Fibroblast of skin of left quadriceps (primary cell): ENCODE results near the gene CASTOR1.
"Not testable (repeated sequence)": the region's sequence is repeated elsewhere in the genome, so short reads cannot be mapped to it uniquely, and the experiment has no call there.

Source experiments
- DNase-seq, 2 experiments: peaks; one replicate each; pipeline ENCODE4 v3.0.0-alpha.2; 2013; ENCODE audit warnings: low read depth in 2 of 2

The CASTOR1 gene

DNA sequence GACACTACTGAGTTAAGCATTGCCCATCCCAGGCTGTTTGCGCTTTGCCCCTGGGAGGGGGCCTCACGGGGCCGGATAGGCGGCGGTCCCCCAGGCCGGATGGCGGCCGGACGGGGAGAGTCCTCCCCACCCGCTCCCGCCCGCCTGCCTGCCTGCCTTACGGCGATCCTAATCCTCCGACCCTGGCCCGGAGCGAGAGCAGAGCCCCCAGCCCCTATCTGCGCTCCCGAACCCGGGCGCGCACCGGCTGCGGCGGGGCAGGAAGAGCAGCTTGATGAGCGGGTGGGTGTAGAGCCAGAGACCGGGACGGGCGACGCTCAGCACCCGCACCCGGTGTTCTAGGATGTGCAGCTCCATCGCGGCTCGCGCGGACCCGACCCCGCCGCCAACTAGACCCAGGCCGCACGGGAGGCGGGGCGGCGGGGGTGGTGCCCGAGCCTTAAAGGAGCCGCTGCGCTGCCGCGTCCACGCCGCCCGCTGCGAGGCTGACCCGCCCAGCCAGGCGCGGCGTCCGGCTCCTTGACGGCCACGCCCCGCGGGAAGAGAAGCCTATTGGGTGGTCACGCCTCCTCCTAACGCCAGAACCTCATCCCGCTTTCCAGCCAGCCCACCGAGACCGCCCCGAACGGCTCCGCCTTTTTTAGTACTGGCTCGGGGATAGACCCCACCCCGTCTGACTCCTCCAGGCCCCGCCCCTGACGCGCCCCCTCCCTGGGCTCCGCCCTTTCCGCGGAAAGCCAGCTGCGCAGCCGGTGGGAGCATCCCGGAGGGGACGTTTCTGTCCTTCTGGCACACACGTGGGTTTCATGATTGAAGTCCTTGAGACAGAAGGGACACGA lies at the start of gene CASTOR1:
Gene CASTOR1 (minus strand): TSS at position 365 of the 839 bp plus-strand sequence. CDS start 8 bp downstream, at position 357.
- peak; percentile 93 to 94 for DNase-seq

DNA sequence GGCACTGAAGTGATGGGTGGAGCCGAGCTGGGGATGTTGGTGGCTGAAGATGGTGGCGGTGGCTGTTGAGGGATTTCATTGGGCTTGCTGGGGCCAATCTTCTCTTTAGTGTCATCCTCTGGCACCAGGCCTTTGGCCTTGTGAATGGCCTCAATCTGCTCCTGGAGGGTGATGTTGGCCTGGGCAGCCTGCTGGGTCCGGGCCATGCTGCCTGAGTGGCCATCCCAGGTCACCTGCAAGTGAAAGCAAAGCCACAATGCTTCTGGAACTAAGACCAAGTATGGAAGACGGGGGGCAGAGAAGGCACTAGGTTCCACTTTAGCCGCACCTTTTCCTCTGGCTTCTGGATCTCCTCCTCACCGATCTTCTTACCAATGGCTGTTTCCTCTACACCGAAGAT lies 49.5 kb upstream of the CASTOR1 start:
- DNase-seq: no peak

DNA sequence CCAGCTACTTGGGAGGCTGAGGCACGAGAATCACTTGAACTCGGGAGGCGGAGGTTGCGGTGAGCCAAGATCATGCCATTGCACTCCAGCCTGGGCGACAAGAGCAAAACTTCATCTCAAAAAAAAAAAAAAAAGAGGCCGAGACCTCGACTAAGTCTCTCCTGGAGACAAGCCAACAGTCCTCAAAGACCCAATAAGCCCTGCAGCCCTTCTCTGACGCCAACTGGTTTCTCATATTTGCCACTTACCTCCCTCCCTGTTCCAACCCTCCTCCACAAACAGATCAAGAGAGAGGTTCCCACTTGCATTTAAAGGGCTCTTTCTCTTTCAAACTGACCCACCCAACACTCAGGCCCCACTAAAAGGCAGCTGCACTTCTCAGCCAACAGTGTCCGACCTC lies 49.0 kb upstream of the CASTOR1 start:
- not testable (repeated sequence) for DNase-seq

GRCh38 chr22:30337461-30337778 lies 48.1 kb upstream of the CASTOR1 start:
- no peak for DNase-seq

- DNase-seq: no peak
Measured at GRCh38 chr22:30336752-30337460, 47.6 kb upstream of the CASTOR1 start.

DNA sequence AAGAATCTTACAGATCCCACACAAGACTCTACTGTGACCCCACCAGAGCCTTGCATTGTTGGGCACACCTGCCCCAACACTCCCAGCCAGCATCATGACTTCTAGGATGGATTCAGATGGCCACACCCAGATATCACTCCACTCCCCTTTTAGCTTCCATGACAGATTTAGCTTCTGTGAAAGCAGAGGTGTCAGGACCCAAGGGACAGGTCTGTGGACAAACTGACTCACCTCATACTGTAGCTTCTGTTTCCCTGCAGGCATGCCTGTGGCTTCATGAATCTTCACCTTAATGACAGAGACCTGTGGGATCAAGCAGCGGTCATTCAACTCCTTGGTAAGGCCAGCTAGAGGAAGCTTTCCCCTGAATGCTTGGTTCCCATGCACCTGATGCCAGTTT lies 45.9 kb upstream of the CASTOR1 start:
- DNase-seq: no peak

DNA sequence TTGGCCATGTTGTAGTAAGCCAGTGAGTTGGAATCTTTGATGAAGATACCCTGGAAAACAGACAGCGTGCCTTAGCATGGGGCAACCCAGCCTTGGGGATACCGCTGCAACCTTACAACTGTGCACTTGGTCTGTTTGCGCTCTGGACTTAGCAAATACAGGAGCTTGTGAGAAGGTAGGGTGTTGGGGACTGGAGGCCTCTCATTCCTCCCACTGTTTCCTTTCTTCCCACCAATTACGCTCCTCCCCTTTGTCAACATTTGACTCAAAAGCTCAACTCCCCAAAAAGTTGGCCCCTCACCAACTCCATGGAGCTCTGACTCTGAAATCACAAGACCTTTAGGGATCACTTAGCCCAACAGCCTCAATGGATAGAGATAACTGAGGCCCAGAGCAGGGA lies 45.3 kb upstream of the CASTOR1 start:
- DNase-seq: no peak

GRCh38 chr22:30333707-30334087 lies 44.4 kb upstream of the CASTOR1 start:
- DNase-seq: no peak

GRCh38 chr22:30332994-30333706 lies 43.8 kb upstream of the CASTOR1 start:
- no peak for DNase-seq

- no peak for DNase-seq
Measured at GRCh38 chr22:30332551-30332950, 43.2 kb upstream of the CASTOR1 start.

DNA sequence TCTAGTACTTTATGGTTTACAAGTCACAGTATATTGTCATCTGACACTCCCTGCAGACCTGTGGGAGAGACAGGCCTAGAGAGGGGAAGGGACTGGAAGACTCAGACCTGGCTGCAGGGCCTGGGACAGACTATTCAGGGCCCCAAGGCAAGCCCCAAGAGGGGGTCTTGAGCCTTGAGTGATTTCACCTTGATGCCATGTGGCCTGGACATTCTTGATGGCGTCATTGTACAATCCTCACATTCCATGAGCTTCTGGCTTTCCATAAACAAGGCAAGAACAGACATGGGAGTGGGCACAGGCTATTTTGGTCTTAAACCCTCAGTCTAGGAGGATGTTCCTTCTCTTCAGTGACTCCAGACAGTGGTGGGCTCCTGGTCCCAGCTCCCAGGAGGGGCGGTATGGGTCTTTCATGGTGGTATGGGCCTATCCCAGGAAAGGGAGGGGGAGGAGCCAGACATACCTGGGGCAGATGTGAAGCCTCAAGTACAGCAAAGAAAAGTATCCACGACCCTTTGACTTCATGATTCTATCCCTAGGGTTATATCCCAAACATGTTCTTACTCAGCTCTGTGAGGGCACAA lies 39.3 kb upstream of the CASTOR1 start:
- DNase-seq: no peak

DNA sequence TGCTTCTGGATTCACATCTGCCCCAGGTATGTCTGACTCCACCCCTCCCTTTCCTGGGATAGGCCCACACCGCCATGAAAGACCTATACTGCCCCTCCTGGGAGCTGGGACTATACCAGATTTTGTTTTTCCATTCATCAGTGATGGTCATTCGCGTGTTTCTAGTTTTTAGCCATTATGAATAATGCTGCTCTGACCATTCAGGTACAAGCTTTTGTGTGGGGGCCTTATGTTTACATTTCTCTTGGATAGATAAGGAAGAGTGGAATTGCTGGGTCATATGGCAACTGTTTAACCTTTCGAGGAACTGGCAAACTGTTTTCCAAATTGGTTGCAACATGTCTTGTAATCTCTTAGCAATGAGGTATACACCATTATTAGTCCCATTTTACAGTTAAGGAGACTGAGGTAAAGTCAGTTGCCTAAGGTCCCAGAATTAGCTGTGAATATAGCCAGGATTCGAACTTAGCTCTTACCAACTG lies 38.6 kb upstream of the CASTOR1 start:
- DNase-seq: no peak

DNA sequence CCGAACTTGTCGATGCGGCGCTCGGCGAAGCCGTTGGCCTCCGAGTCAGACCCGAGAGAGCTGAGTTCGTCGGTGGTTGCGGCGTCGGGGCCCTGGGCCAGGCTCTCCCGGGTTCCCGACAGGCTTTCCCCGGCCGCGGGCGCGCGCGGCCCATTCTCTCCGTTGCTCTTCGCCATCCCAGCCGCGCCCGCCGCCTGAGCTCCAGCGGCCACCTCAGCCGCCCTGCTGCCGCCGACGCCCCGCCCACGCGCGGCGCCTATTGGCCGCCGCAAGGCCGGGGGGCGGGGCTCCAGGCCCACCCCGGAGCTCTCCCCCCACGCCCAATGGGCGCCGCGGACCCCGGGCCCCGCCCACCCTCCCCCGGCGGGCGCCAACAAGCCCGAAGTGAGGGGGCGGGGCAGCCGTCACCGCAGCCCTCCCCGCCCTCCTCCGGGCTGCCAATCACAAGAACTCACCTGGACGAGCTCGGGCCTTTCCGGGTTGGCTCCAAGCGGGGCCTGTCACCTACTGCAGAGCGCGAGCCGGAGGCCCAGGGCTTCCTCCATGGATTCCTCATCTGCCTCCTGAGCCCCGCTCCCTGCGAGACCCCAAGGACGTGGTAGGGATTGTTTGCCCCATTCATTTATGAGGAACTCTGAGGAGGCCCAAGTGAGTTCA lies 37.5 kb upstream of the CASTOR1 start, which contains the start of gene TBC1D10A:
Gene TBC1D10A (minus strand): TSS at position 236 of the 657 bp plus-strand sequence. CDS start 60 bp downstream, at position 176.
- DNase-seq: peak; percentile 68 to 70

DNA sequence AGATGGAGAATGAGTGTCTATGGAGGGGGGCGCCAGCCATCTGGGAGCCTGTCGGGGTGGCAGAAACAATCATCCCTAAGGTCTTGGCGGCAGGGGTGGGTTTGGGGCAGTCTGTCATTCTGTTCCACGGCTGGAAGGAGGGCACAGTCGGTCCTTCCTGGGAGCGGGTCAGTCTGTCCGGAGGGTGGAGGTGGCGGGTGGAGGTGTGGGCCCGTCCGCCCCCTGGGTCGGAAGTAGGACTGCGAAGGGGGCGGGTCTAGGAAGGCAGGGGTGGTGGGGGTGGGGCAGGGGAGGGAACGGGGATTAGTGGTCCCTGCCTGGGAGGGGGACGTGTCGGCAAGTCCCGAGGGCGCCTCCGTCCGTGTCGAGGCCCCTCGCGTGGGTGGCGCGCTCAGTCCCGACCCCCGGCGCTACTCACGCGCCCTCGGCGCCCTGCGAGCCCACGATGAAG lies 37.0 kb upstream of the CASTOR1 start:
- DNase-seq: no peak

DNA sequence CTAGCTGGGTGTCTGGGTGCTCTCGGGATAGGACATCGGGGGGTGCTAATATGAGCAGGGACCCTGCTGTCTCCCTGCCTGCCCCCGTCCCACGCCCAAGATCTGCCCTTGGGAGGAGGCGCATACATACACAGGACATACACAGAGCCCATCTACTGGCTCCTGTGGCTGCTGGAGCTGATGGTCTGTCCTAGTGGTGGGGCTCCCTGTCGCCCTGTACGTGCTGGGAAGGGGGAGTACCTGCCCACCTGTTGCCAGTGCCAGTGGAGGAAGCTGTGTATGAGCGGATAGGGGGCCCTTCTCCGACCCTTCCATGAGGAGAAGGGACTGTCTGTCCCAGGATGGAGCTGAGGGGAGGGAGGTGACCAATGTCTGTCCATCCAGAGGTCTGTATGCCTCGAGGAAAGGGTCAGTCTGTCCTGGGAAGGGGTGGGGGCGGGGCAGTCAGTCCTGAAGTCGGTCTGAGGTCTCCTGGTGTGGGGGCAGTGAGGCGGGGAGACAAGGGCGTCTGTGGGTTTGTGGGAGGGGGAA lies 36.5 kb upstream of the CASTOR1 start:
- DNase-seq: no peak

- DNase-seq: peak; percentile 50
Measured at GRCh38 chr22:30325065-30325720, 35.9 kb upstream of the CASTOR1 start.

- peak in 1 of 2 experiments; percentile 16 for DNase-seq
Measured at GRCh38 chr22:30324014-30324730, 34.9 kb upstream of the CASTOR1 start.

- no peak for DNase-seq
Measured at GRCh38 chr22:30323246-30323645, 33.9 kb upstream of the CASTOR1 start.

- DNase-seq: no peak
Measured at GRCh38 chr22:30321461-30321860, 32.2 kb upstream of the CASTOR1 start.
